ENCODE data around the gene ACSL6. TPM values are rescaled to one million over a fixed set of nuclear protein-coding genes. Genes with fewer than 3 reads are reported as not detected.

The ACSL6 gene
- total RNA-seq, 4 donors from 2014 or later, result 0.22 to 3.3 (median 0.81) TPM

- Histone ChIP-seq H3K4me3 (no peak overlapping the region), H3K27ac (no peak overlapping the region), H3K27me3 (peaks cover 0 to 8% of the 10 kb centered on the region in 2 donors), H3K4me1 (no peaks in the 10 kb centered on the region), H3K36me3 (no peaks in the 10 kb centered on the region), H3K9me3 (no peaks in the 10 kb centered on the region)
- DNase-seq (ENCODE audit: low spot score in 2 of 2), result peak in 1 of 2 donors; percentile 1
- no peak for TF ChIP-seq EP300 (IDR thresholded peaks at IDR 0.05)
- 77 to 81% methylated on average over 6 of the region's 6 CpGs for WGBS, 2 donors
Observed at GRCh38 chr5:132019857-132020555, 8.5 kb upstream of the ACSL6 start.

- H3K36me3 ChIP-seq, result no peaks in the 10 kb centered on the region
- H3K27me3 ChIP-seq, result peaks cover 0 to 8% of the 10 kb centered on the region in 2 donors
- H3K4me3 ChIP-seq, result no peak overlapping the region
- DNase-seq (ENCODE audit: low spot score in 2 of 2), result peak in 1 of 2 donors; percentile 3
- no peak for TF ChIP-seq POLR2A (IDR thresholded peaks at IDR 0.05)
- TF ChIP-seq CTCF (IDR thresholded peaks at IDR 0.05), result no peak
- no peak for TF ChIP-seq EP300 (IDR thresholded peaks at IDR 0.05)
- H3K9me3 ChIP-seq, result no peaks in the 10 kb centered on the region
- no peak overlapping the region for H3K27ac ChIP-seq
- no peaks in the 10 kb centered on the region for H3K4me1 ChIP-seq
Observed at GRCh38 chr5:132019337-132019736, 7.9 kb upstream of the ACSL6 start.

GRCh38 chr5:132017738-132018625, 6.5 kb upstream of the ACSL6 start:
- WGBS, 2 donors, result 28 to 38% methylated on average over 10 of the region's 10 CpGs

GRCh38 chr5:132017316-132017715, 5.9 kb upstream of the ACSL6 start:
- Histone ChIP-seq H3K27ac (no peak overlapping the region), H3K36me3 (no peaks in the 10 kb centered on the region), H3K9me3 (no peaks in the 10 kb centered on the region), H3K4me1 (no peaks in the 10 kb centered on the region), H3K4me3 (no peak overlapping the region), H3K27me3 (peaks cover 0 to 8% of the 10 kb centered on the region in 2 donors)
- WGBS, 2 donors, result 25 to 51% methylated on average over 4 of the region's 4 CpGs
- DNase-seq (ENCODE audit: low spot score in 2 of 2), result no peak
- TF ChIP-seq CTCF (IDR thresholded peaks at IDR 0.05) (no peak), EP300 (IDR thresholded peaks at IDR 0.05) (no peak), POLR2A (IDR thresholded peaks at IDR 0.05) (no peak)

More at GRCh38 chr5:132017738-132018625, 6.5 kb upstream of the ACSL6 start:
- Histone ChIP-seq H3K27ac (no peak overlapping the region), H3K4me1 (no peaks in the 10 kb centered on the region), H3K27me3 (peaks cover 0 to 8% of the 10 kb centered on the region in 2 donors), H3K36me3 (no peaks in the 10 kb centered on the region), H3K9me3 (no peaks in the 10 kb centered on the region), H3K4me3 (no peak overlapping the region)
- DNase-seq (ENCODE audit: low spot score in 2 of 2), result no peak
- TF ChIP-seq CTCF (IDR thresholded peaks at IDR 0.05) (no peak), EP300 (IDR thresholded peaks at IDR 0.05) (no peak), POLR2A (IDR thresholded peaks at IDR 0.05) (no peak)

- H3K9me3 ChIP-seq, result no peaks in the 10 kb centered on the region
- H3K4me1 ChIP-seq, result peaks cover 0 to 5% (median 0%) of the 10 kb centered on the region in 4 donors
- no peak overlapping the region for H3K27ac ChIP-seq
- H3K36me3 ChIP-seq, result no peaks in the 10 kb centered on the region
- peak in 1 of 2 donors; percentile 0 for DNase-seq (ENCODE audit: low spot score in 2 of 2)
- no peak for TF ChIP-seq POLR2A (IDR thresholded peaks at IDR 0.05)
- no peak for TF ChIP-seq CTCF (IDR thresholded peaks at IDR 0.05)
- TF ChIP-seq EP300 (IDR thresholded peaks at IDR 0.05), result no peak
- H3K4me3 ChIP-seq, result no peak overlapping the region
- 83 to 85% methylated on average over 3 of the region's 3 CpGs for WGBS, 2 donors
- peaks cover 0 to 14% of the 10 kb centered on the region in 2 donors for H3K27me3 ChIP-seq
Observed at GRCh38 chr5:132016721-132017250, 5.3 kb upstream of the ACSL6 start.
